Measurements from ENCODE around the gene SLC16A5.
"Not testable (repeated sequence)": the region's sequence is repeated elsewhere in the genome, so short reads cannot be mapped to it uniquely, and the experiment has no call there.

SLC16A5 gene

DNA sequence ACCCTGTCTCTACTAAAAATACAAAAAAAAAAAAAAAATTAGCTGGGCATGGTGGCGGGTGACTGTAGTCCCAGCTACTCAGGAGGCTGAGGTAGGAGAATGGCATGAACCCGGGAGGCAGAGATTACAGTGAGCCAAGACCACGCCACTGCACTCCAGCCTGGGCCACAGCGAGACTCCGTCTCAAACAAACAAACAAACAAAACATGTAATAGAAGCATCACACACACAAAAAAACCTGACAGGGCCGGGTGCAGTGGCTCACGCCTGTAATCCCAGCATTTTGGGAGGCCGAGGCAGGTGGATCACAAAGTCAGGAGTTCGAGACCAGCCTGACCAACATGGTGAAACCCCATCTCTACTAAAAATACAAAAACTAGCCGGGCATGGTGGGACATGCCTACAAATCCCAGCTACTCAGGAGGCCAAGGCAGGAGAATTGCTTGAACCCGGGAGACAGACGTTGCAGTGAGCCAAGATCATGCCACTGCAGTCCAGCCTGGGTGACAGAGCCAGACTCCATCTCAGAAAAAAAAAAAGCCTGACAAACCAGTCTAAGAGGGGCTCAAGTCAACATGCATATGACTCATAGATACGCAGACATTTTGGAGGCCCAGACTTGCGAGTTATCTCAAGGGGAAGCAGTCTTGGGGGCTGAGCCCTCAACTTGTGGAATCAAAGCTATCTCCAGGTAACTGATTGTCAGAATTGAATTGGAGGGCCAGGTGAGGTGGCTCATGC lies 46.0 kb downstream of the SLC16A5 start:
- DNase-seq (ENCODE audit: low spot score), result not testable (repeated sequence)

DNA sequence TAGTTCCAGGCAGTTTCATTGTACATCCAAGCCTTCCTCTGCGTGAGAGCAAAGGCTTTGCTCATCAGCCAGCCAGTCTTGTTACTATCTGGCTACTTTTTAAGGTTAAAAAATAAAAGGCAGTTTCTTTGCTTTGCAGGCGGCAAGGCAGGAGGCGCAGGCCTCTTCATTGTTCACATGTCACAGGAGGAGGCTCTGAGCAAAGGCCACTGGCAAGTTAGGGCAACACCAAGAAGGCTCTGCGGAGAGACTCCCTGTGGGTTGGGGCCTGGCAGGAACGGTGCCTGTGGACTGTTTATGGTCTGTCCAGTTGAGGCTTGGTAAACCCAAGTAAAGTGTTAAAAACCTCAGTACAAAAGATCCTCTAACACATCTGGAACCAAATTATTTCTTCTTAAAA lies 47.7 kb downstream of the SLC16A5 start:
- DNase-seq (ENCODE audit: low spot score), result no peak

DNA sequence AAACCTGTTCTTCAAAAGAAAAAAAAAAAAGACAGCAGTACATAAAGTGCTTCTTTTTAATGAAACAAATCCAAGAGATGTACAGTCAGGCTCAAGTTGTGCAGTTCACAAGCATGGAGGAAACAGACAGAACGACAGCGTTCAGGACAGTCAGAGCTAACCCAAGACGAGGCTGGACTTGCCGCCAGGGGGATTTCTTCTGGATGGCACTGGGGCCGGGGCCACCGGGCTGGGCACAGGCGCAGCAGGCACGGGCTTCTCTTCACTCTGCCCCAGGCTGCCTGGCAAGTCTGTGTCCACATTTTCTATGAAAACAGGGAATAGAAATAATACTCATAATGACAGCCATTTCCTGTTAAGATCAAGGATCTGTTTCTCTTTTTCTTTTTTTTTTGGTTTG lies 48.2 kb downstream of the SLC16A5 start:
- no peak for DNase-seq (ENCODE audit: low spot score)

DNA sequence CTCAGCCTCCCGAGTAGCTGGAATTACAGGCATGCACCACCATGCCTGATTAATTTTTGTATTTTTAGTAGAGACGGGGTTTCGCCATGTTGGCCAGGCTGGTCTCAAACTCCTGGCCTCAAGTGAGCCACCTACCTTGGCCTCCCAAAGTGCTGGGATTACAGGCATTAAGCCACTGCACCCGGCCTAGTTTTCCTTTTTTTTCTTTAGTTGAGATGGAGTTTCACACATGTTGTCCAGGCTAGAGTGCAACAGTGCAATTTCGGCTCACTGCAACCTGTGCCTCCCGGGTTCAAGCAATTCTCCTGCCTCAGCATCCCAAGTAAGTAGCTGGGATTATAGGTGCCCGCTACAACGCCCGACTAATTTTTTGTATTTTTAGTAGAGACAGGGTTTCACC lies 50.0 kb downstream of the SLC16A5 start:
- DNase-seq (ENCODE audit: low spot score), result not testable (repeated sequence)

DNA sequence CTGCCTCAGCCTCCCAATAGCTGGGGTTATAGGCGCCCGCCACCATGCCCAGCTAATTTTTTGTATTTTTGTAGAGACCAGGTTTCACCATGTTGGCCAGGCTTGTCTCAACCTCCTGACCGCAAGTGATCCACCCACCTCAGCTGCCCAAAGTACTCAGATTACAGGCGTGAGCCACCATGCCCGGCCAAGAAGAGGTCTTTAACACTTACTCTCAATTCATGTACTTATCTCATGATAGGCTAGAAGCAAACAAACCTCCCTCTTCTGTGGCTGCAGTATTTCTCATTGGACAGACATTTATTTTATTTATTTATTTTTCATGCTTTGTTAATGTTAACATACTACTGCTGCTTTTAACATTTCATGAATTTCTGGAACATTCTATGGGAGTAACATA lies 50.8 kb downstream of the SLC16A5 start:
- no peak for DNase-seq (ENCODE audit: low spot score)

DNA sequence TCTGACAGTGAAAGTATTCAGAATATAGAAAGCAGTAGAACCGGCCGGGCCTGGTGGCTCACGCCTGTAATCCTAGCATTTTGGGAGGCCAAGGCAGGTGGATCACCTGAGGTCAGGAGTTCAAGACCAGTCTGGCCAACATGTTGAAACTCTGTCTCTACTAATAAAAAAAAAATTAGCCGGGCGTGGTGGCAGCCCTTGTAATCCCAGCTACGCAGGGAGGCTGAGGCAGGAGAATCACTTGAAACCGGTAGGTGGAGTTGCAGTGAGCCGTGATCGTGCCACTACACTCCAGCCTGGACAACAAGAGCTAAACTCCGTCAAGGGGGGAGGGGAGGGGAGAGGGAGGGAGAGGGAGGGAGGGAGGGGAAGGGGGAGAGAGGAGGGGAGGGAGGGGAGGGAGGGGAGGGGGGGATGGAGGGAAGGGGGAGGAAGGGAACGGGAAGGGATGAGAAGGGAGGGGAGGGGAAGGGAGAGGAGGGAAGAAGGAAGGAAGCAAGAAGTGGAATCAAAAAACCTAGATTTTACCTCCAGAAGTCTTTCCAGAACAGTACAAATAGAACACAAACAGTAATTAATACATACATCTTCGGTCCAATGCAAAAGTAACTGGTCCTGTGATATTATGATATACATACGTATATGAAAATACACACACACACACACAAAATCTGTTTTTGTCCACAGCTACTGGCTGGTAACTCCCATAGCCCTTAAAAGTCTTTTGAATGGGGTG lies 54.6 kb downstream of the SLC16A5 start:
- DNase-seq (ENCODE audit: low spot score), result no peak

DNA sequence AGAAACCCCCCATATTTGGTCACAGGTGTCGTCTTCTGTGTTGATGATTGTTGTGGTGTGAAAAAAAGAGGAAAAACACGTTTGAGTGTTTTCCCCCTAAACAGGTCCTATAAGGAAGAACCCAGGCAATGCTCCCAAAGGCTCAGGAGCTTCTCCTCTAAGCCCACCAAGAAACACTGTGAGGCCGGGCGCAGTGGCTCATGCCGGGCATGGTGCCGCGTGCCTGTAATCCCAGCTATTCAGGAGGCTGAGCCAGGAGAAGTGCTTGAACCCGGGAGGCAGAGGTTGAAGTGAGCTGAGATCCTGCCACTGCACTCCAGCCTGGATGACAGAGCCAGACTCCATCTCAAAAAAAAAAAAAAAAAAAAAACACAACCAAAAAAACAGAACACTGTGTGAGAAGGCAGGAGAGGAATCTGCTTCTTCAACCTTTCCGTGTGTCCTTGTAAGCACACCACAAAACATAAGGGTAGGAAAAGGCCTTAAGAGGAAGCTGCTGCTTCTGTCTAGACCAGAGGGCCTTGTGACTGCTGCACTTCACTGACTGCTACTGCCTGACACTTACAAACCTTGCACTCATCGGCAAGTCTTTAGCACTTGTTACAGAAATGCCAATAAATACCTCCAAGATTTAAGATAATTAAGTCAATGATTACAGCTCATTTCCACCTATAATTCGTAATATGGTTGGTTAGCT lies 57.2 kb downstream of the SLC16A5 start:
- DNase-seq (ENCODE audit: low spot score), result no peak

DNA sequence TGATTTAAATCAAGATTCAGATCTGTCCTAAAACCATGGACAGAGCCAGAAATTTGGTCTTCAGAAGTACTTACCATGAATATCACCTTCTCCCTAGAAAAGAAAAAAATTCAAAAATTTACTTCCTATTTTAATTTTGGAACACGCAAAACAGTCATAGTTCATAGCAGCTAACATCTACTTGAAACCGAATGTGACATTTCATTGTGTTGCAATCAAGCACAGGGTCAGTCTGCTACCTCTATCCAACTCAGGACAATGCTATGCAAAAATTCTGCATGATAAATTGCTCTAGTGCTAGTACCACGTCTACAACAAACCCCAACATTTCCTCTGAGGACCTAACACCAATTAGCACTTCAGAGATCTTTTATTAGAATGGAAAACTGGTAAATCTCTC lies 58.8 kb downstream of the SLC16A5 start:
- DNase-seq (ENCODE audit: low spot score), result no peak

DNA sequence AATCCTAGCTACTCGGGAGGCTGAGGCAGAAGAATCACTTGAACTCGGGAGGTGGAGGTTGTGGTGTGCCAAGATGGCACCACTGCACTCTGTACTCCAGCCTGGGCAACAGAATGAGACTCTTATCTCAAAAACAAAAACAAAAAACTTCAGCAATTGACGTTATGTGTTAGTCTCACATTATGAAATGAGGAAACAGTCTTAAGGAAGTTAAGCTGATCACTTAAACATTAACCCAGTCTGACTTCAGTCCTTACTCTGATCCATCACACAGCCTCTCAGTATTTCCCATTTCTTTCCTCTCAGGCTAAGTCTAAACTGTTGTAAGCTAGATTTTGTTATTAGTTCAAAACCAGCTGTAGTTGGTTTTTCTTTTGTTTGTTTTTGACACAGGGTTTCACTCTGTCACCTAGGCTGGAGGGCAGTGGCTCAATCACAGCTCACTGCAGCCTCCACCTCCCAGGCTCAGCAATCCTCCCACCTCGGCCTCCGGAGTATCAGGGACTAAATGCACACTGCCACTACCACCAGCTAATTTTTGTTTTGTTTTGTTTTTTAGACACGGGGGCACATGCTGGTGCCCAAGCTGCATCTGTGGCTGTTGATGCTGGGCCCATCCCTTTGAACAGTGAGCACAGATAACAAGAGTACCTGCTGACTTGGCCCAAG lies 60.3 kb downstream of the SLC16A5 start:
- DNase-seq (ENCODE audit: low spot score), result no peak

DNA sequence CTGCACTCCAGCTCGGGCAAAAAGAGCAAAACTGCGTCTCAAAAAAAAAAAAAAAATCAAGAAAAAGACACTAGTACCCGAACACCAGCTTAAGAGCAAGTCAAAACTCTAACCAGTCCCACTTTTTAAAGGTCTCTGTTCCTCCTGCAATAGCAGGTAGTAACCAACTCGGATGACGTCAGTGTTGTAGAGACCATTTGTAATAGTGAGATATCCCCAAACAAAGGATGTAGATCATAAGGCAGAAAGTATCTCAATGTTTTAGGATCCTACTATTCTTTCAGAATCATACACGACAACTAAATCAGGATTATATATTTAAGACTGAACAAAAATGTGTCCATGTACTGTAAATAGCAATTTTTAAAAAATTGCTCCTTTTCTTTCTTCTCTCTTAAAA lies 64.2 kb downstream of the SLC16A5 start:
- DNase-seq (ENCODE audit: low spot score), result no peak

DNA sequence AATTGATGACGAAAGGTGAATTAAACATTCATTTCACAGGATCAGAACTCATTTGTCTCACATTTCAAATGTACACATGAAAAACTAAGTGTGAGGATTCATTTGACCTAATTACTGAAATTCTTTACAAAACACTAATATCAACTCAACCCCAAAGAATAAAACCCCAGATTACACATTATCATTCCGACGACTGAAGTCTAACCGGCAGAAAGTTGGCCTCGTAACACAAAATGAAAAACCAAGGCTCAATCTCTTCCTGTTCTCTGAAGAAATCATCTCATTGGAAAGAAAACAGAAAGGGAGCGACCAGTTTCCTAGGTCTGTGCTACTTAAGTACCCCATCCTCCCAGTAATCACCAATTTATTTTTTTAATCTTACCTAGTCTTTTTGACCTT lies 64.8 kb downstream of the SLC16A5 start:
- DNase-seq (ENCODE audit: low spot score), result no peak

DNA sequence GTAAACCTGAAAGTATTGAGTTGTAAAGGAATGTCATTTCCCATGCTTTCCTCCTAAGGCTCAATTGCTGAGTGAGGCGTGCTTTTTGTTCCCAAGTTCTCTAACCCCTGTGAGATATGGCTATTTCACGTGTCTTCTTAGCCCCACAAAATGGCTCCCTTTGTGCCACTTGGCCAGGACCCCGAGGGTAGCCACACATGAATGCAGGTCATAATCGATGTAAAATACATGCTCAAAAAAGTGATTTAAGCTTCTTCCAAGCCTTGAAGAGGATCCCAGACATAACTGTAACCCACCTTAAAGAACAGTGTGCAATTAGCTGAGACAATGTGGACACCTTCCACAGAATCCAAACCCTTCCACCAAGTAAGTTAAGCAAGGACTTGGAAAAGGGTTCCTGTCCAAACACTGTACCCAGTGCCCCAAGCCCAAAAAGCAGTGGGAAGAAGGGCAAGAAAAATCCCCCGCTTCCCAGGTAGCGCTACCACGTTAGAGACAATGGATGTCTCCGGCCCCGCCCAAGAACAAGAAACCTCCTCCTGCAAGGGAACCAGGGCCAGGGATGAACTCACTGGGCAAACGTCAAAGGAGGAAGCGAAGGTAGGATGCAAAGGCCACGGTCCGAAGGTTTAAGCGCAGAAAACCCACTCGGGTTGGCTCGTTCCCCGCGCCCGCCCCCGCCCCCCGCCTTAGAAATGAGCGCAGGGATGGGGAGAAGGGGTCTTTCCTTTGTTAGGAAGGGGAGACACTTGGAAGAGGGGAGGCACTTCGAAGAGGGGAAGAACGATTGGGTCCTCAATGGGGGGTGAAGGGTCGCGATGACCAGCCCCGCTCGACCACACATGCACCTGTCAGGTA lies 65.4 kb downstream of the SLC16A5 start:
- no peak for DNase-seq (ENCODE audit: low spot score)

DNA sequence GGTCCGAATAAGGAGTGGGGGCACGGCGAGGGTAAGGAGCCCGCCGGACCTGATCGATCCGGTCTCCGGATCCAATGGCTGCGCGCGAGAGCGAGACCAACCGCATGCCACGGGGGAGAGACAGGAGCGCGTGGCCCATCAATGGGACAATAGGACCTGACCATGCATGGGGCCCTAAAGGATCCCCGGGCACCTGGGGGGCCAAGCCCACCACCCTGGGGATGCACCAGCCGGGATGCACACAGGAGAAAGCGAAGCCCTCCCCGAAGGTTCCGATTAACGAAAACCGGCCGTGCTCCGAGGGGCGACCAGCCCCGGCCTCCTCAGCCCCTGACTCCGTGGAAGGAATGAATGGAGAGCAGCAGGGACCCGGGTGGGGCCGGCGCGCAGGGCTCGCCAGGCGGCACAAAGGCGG lies 66.0 kb downstream of the SLC16A5 start:
- no peak for DNase-seq (ENCODE audit: low spot score)

DNA sequence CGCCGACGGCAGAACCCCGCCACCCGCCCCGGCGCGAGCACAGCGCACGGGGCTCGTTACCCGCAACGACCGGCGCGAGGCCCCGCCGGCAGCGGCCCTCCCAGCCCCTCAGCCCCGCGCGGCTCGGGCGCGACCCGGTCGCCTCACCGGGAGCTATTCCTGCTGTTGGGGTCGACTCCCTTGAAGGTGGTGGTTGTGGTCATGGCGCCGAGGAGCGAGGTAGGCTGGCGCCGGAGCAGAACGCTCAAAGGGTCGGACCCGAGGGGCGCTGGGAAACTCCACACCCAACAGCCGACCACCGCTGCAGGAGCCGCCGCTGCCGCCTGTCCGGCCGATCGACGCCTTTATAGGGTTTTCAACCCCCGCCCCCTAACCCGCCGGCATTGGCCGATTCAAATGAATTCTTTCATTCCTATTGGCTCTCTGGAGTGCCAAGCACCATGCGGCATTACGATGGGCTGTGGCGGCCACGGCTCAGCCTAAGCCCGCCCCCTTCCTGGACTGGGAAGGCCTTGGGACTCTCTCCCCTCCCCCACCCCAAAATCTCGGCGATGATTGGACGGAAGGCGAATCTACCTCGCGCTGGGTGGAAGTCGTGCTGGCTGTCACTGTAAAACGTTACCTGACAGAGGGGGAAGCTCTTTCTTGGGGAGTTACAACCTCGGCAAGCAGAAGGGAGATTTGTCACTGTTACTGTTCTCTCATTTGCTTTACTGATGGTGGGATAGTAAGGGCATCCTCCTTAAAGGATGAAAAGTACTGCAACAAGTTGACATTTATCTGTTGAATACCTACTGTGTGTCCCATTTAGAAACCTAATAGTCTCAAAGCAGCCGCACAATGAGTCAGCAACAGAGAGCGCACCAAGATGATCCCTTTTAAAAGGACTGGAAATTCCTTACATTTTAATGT lies 66.7 kb downstream of the SLC16A5 start, which contains the start of gene JPT1:
Gene JPT1 (minus strand): TSS at position 318 of the 912 bp plus-strand sequence. CDS start 115 bp downstream, at position 203.
- peak; percentile 99 for DNase-seq (ENCODE audit: low spot score)

DNA sequence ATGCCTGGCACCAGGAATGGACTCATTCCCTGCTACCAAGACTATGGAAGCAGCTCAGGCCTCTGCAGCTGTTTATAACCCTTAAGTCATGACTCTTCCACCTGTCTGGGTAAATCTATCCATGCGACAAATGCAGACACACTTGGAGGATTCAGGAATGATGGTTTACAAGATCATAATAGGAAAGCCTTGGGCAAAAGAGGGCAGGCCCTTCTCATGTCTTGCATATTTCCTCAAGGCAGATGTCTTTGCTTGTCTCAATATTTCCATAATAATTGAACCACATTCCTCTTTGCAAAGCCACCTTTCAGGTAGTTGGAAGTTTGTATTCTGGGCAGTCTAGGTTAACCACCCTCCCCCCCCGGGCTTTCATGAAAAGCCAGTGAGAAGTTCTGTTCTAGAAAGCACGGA lies 67.4 kb downstream of the SLC16A5 start:
- no peak for DNase-seq (ENCODE audit: low spot score)
